ENCODE results near the gene ADSL. TPM values are rescaled to one million over a fixed set of nuclear protein-coding genes. Genes with fewer than 3 reads are reported as not detected.
A peak's percentile ranks its signal among the peaks of the same experiment; 100 is the strongest.

The ADSL gene
- polyA plus RNA-seq, 4 donors: 102 to 111 (median 108) TPM

GRCh38 chr22:40403651-40404050, 57.4 kb downstream of the ADSL start:
- DNase-seq (ENCODE audit: low read depth in 4 of 4, low spot score in 3 of 4): no peak

- DNase-seq (ENCODE audit: low read depth in 4 of 4, low spot score in 3 of 4): no peak
Observed at GRCh38 chr22:40404251-40405177, 58.2 kb downstream of the ADSL start.

GRCh38 chr22:40405178-40406062, 59.1 kb downstream of the ADSL start:
- no peak for DNase-seq (ENCODE audit: low read depth in 4 of 4, low spot score in 3 of 4)

- no peak for DNase-seq (ENCODE audit: low read depth in 4 of 4, low spot score in 3 of 4)
Observed at GRCh38 chr22:40406063-40406890, 60.0 kb downstream of the ADSL start.

GRCh38 chr22:40407021-40407761, 60.9 kb downstream of the ADSL start:
- no peak for DNase-seq (ENCODE audit: low read depth in 4 of 4, low spot score in 3 of 4)

- DNase-seq (ENCODE audit: low read depth in 4 of 4, low spot score in 3 of 4): no peak
Observed at GRCh38 chr22:40407831-40408717, 61.8 kb downstream of the ADSL start.

GRCh38 chr22:40408718-40409612, 62.7 kb downstream of the ADSL start:
- DNase-seq (ENCODE audit: low read depth in 4 of 4, low spot score in 3 of 4): no peak

GRCh38 chr22:40409613-40410113, 63.4 kb downstream of the ADSL start:
- no peak for DNase-seq (ENCODE audit: low read depth in 4 of 4, low spot score in 3 of 4)

GRCh38 chr22:40410272-40410671, 64.0 kb downstream of the ADSL start:
- no peak for DNase-seq (ENCODE audit: low read depth in 4 of 4, low spot score in 3 of 4)

GRCh38 chr22:40410731-40411505, 64.6 kb downstream of the ADSL start:
- DNase-seq (ENCODE audit: low read depth in 4 of 4, low spot score in 3 of 4): no peak

- no peak for DNase-seq (ENCODE audit: low read depth in 4 of 4, low spot score in 3 of 4)
Observed at GRCh38 chr22:40411506-40411861, 65.2 kb downstream of the ADSL start.

- DNase-seq (ENCODE audit: low read depth in 4 of 4, low spot score in 3 of 4): no peak
Observed at GRCh38 chr22:40412441-40412840, 66.1 kb downstream of the ADSL start.

GRCh38 chr22:40413873-40414272, 67.6 kb downstream of the ADSL start:
- DNase-seq (ENCODE audit: low read depth in 4 of 4, low spot score in 3 of 4): no peak

- no peak for DNase-seq (ENCODE audit: low read depth in 4 of 4, low spot score in 3 of 4)
Observed at GRCh38 chr22:40414311-40414710, 68.0 kb downstream of the ADSL start.

- no peak for DNase-seq (ENCODE audit: low read depth in 4 of 4, low spot score in 3 of 4)
Observed at GRCh38 chr22:40414838-40415505, 68.7 kb downstream of the ADSL start.

- peak in 1 of 4 donors; percentile 35 for DNase-seq (ENCODE audit: low read depth in 4 of 4, low spot score in 3 of 4)
Observed at GRCh38 chr22:40415531-40416266, 69.4 kb downstream of the ADSL start.

All from right renal pelvis (tissue), 4 donors.